OCI-LY3 (cell line): ENCODE measurements around the gene CHN1.

Source experiments
- EZH2phosphoT487 ChIP-seq: fragments of 200-600 bp; shearing (Covaris generic); IDR thresholded peaks from 2 replicates; pipeline ENCODE4 v1.6.1; 2018; ENCODE audit warnings: antibody characterized with exemption, mixed run types, low read depth
- TF ChIP-seq, protein P1 (sequence below): fragments of 200-600, 300-600 bp; sonication (generic); IDR thresholded peaks from 2 replicates; pipeline ENCODE4 v1.5.1; 2014; ENCODE audit warnings: antibody characterized with exemption, low read length, low read depth

DNA sequence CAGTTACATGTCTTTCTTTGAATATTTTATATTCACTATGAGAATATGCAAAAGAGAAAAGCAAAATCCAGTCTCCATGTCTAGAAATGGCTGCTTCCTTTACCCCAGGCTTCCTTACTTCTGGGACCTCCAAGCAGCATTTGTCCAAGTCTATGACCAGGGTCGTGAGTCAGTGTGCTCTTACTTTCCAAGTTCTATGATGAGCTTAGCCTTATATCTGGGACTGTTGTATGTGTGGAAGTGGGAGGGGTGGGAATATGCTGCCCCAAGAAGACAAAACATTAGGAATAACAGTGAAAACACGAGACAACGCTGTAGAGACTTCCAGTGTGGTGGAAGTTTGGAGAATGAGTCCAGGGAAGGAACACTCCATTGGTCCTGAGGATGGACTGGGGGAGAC lies 219.7 kb downstream of the CHN1 start:
- TF ChIP-seq EZH2phosphoT487 = no peak
- TF ChIP-seq, protein P1, sequence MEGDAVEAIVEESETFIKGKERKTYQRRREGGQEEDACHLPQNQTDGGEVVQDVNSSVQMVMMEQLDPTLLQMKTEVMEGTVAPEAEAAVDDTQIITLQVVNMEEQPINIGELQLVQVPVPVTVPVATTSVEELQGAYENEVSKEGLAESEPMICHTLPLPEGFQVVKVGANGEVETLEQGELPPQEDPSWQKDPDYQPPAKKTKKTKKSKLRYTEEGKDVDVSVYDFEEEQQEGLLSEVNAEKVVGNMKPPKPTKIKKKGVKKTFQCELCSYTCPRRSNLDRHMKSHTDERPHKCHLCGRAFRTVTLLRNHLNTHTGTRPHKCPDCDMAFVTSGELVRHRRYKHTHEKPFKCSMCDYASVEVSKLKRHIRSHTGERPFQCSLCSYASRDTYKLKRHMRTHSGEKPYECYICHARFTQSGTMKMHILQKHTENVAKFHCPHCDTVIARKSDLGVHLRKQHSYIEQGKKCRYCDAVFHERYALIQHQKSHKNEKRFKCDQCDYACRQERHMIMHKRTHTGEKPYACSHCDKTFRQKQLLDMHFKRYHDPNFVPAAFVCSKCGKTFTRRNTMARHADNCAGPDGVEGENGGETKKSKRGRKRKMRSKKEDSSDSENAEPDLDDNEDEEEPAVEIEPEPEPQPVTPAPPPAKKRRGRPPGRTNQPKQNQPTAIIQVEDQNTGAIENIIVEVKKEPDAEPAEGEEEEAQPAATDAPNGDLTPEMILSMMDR = no peak
